GM18951 (cell line): ENCODE results near the gene LSP1.

Experiments used
- POLR2A ChIP-seq: IDR thresholded peaks from 4 replicates; pipeline ENCODE4 v1.6.1; 2011; ENCODE audit warnings: mild to moderate bottlenecking; ENCODE audit not compliant: insufficient read length, insufficient read depth; ENCODE audit errors: extremely low read depth
- in situ Hi-C: fragments of 300-500 bp; cut with MboI; formaldehyde crosslinking; loops from one replicate; pipeline ENCODE4 v1.12.0; 2022; ENCODE audit warnings: low sequenced_read_pairs, mixed read lengths, inconsistent platforms; ENCODE audit not compliant: unreplicated experiment

The LSP1 gene

GRCh38 chr11:1932105-1932480 lies 79.2 kb downstream of the LSP1 start:
- TF ChIP-seq POLR2A = no peak
- in situ Hi-C loops = no loop called here

GRCh38 chr11:1932681-1933080 lies 79.8 kb downstream of the LSP1 start:
- no peak for TF ChIP-seq POLR2A
- in situ Hi-C loops = no loop called here

- in situ Hi-C loops = no loop called here
- no peak for TF ChIP-seq POLR2A
Observed at GRCh38 chr11:1933416-1934334, 80.8 kb downstream of the LSP1 start.

- in situ Hi-C loops = no loop called here
- TF ChIP-seq POLR2A = no peak
Observed at GRCh38 chr11:1934335-1935155, 81.7 kb downstream of the LSP1 start.

- TF ChIP-seq POLR2A = no peak
- in situ Hi-C loops = no loop called here
Observed at GRCh38 chr11:1935156-1936071, 82.5 kb downstream of the LSP1 start.

- TF ChIP-seq POLR2A = no peak
- in situ Hi-C loops = no loop called here
Observed at GRCh38 chr11:1936072-1936780, 83.3 kb downstream of the LSP1 start.

GRCh38 chr11:1936781-1937615 lies 84.1 kb downstream of the LSP1 start:
- no peak for TF ChIP-seq POLR2A
- in situ Hi-C loops = no loop called here

GRCh38 chr11:1937616-1938342 lies 84.9 kb downstream of the LSP1 start:
- TF ChIP-seq POLR2A = no peak
- in situ Hi-C loops = no loop called here

GRCh38 chr11:1938343-1939005 lies 85.6 kb downstream of the LSP1 start:
- TF ChIP-seq POLR2A = no peak
- in situ Hi-C loops = no loop called here

- in situ Hi-C loops = no loop called here
- TF ChIP-seq POLR2A = no peak
Observed at GRCh38 chr11:1939006-1939625, 86.2 kb downstream of the LSP1 start.

- in situ Hi-C loops = loop anchor here (5.0 kb wide), 1 partner anchor 42 kb away; no protein-coding TSS in a partner anchor
Observed at GRCh38 chr11:1939788-1940187, 86.9 kb downstream of the LSP1 start.
